IMR-90 (cell line): Measurements from ENCODE around the gene STX16. TPM values are rescaled to one million over a fixed set of nuclear protein-coding genes. Genes with fewer than 3 reads are reported as not detected.

Source experiments
- ATAC-seq: fragments of 200-7000 bp; cut with Tn5 transposase; 2 replicates; pipeline ENCODE4 v1.9.1; 2020; ENCODE audit warnings: low read depth, mild to moderate bottlenecking, moderate library complexity
- BruUV-seq: library from RNA; stranded (reverse); fragments of 400-500 nt; replicated peaks from 2 replicates; lab custom pipeline; 2021; lab: Mats Ljungman, UMichigan
- CTCF ChIA-PET: fragments of 300-600 bp; formaldehyde crosslinking; extraction: SDS; loops from one replicate; lab custom pipeline; 2021; ENCODE audit warnings: antibody characterized with exemption; lab: Yijun Ruan, JAX
- POLR2A ChIA-PET: fragments of 300-600 bp; sonication (Branson Sonifier 250); formaldehyde crosslinking; loops from one replicate; lab custom pipeline; 2022; ENCODE audit warnings: antibody characterized with exemption; ENCODE audit not compliant: unreplicated experiment; lab: Charles Lee
- DNase-seq: peaks from one replicate; pipeline ENCODE4 v3.0.0; 2013
- H2AFZ ChIP-seq: replicated peaks from 2 replicates; pipeline ENCODE3; 2013; ENCODE audit warnings: low read length, mild to moderate bottlenecking; ENCODE audit not compliant: poor library complexity
- H2AK5ac ChIP-seq: 2 replicates; pipeline ENCODE4 v1.6.1; 2013; ENCODE audit warnings: low read depth, low read length, inconsistent platforms
- H2AK9ac ChIP-seq: replicated peaks from 2 replicates; pipeline ENCODE3; 2013; ENCODE audit warnings: mild to moderate bottlenecking, low read depth, low read length, moderate library complexity; ENCODE audit not compliant: poor library complexity
- H2BK120ac ChIP-seq: 2 replicates; pipeline ENCODE4 v1.6.1; 2013; ENCODE audit warnings: low read depth, low read length, inconsistent platforms
- H2BK15ac ChIP-seq: 3 replicates; pipeline ENCODE4 v1.6.1; 2013; ENCODE audit warnings: low read depth, low read length, inconsistent platforms
- H2BK20ac ChIP-seq: 2 replicates; pipeline ENCODE4 v1.6.1; 2013; ENCODE audit warnings: low read depth, mild to moderate bottlenecking, inconsistent platforms, low read length, moderate library complexity
- H2BK5ac ChIP-seq: 2 replicates; pipeline ENCODE4 v1.6.1; 2013; ENCODE audit warnings: mild to moderate bottlenecking, low read depth, low read length, inconsistent platforms; ENCODE audit not compliant: poor library complexity, severe bottlenecking
- H3K14ac ChIP-seq: replicated peaks from 2 replicates; pipeline ENCODE4 v1.6.1; 2013; ENCODE audit warnings: low read depth, low read length, inconsistent platforms
- H3K18ac ChIP-seq: 2 replicates; pipeline ENCODE4 v1.6.1; 2013; ENCODE audit warnings: low read depth, low read length, control low read depth
- H3K23ac ChIP-seq: 2 replicates; pipeline ENCODE4 v1.6.1; 2013; ENCODE audit warnings: low read depth, low read length, inconsistent platforms
- H3K27ac ChIP-seq: 2 replicates; pipeline ENCODE4 v1.5.1; 2013; ENCODE audit warnings: mild to moderate bottlenecking, control low read depth, low read length; ENCODE audit not compliant: insufficient read depth
- H3K27me3 ChIP-seq: 2 replicates; pipeline ENCODE4 v1.6.1; 2013; ENCODE audit warnings: low read length; ENCODE audit not compliant: control insufficient read depth, insufficient read depth
- H3K36me3 ChIP-seq: 2 replicates; pipeline ENCODE4 v1.6.1; 2013; ENCODE audit warnings: low read length, mixed read lengths; ENCODE audit not compliant: control insufficient read depth, insufficient read depth
- H3K4ac ChIP-seq: 2 replicates; pipeline ENCODE4 v1.6.1; 2013; ENCODE audit warnings: low read depth, low read length, inconsistent platforms
- H3K4me1 ChIP-seq: 2 replicates; pipeline ENCODE4 v1.6.1; 2013; ENCODE audit warnings: low read length, mixed read lengths; ENCODE audit not compliant: control insufficient read depth, insufficient read depth
- H3K4me2 ChIP-seq: 2 replicates; pipeline ENCODE4 v1.6.1; 2013; ENCODE audit warnings: low read depth, mild to moderate bottlenecking, control low read depth, low read length, moderate library complexity
- H3K4me3 ChIP-seq: 2 replicates; pipeline ENCODE4 v1.5.1; 2013; ENCODE audit warnings: low read depth, mild to moderate bottlenecking, control low read depth, low read length, moderate library complexity; ENCODE audit not compliant: insufficient read depth
- H3K56ac ChIP-seq: 2 replicates; pipeline ENCODE4 v1.6.1; 2013; ENCODE audit warnings: low read length, inconsistent platforms; ENCODE audit not compliant: insufficient read depth; ENCODE audit errors: extremely low read depth
- H3K79me1 ChIP-seq, 2 experiments: 2 replicates each; pipeline ENCODE4 v1.6.1; 2013; ENCODE audit warnings: low read length in 2 of 2, inconsistent platforms in 1 of 2, low read depth in 1 of 2
- H3K9ac ChIP-seq: 2 replicates; pipeline ENCODE4 v1.6.1; 2013; ENCODE audit warnings: low read depth, low read length, control low read depth
- H3K9me1 ChIP-seq: 2 replicates; pipeline ENCODE4 v1.6.1; 2013; ENCODE audit warnings: low read length, inconsistent platforms; ENCODE audit not compliant: insufficient read depth
- H3K9me3 ChIP-seq: 2 replicates; pipeline ENCODE4 v1.6.1; 2013; ENCODE audit warnings: low read length; ENCODE audit not compliant: control insufficient read depth, insufficient read depth
- H4K20me1 ChIP-seq: 2 replicates; pipeline ENCODE4 v1.6.1; 2013; ENCODE audit warnings: low read length, inconsistent platforms; ENCODE audit not compliant: insufficient read depth
- H4K5ac ChIP-seq: 2 replicates; pipeline ENCODE4 v1.6.1; 2013; ENCODE audit warnings: mild to moderate bottlenecking, low read depth, low read length, control low read depth
- H4K8ac ChIP-seq, 2 experiments: 2 replicates each; pipeline ENCODE4 v1.6.1; 2013; ENCODE audit warnings: low read depth in 2 of 2, low read length in 2 of 2, control low read depth in 1 of 2, inconsistent platforms in 1 of 2
- H4K91ac ChIP-seq: 2 replicates; pipeline ENCODE4 v1.6.1; 2013; ENCODE audit warnings: low read depth, low read length, inconsistent platforms; ENCODE audit not compliant: insufficient read depth
- RCOR1 ChIP-seq: IDR thresholded peaks from 2 replicates; pipeline ENCODE4 v1.6.1; 2012; ENCODE audit warnings: mild to moderate bottlenecking, low read length, improper control_type of control experiment; ENCODE audit not compliant: insufficient replicate concordance
- WGBS, 2 experiments: methylation state at CpG; one replicate each; pipeline versions ENCODE4 v1.1.5 to v1.1.7; 2013; ENCODE audit warnings: missing lambda C conversion rate in 2 of 2; ENCODE audit not compliant: insufficient read length in 1 of 2; ENCODE audit errors: extremely low coverage in 2 of 2; 5-methylcytosine and 5-hydroxymethylcytosine counted together
- dilution Hi-C: fragments of 300-500 bp; cut with HindIII; formaldehyde crosslinking; loops from one replicate; pipeline ENCODE4 v1.14.3; 2018; ENCODE audit warnings: low sequenced_read_pairs; ENCODE audit not compliant: unreplicated experiment
- in situ Hi-C: fragments of 300-500 bp; cut with MboI; formaldehyde crosslinking; loops from 3 replicates; pipeline ENCODE4 v1.14.3; 2019; ENCODE audit warnings: low sequenced_read_pairs, inconsistent platforms, mixed read lengths
- intact Hi-C: fragments of 100-400 bp; cut with micrococcal nuclease; formaldehyde crosslinking; loops from 2 replicates; pipeline ENCODE4 v1.10.0; 2022
- polyA plus RNA-seq, 3 experiments: library from polyadenylated mRNA; depleted of rRNA; stranded (reverse); fragments of >200 nt; gene quantifications; 2 replicates each; pipeline ENCODE4 v1.2.3, GENCODE V29; 2012; ENCODE audit warnings: low replicate concordance in 1 of 3
- total RNA-seq: library from RNA; depleted of rRNA; stranded (reverse); fragments of >200 nt; gene quantifications from 2 replicates; pipeline ENCODE4 v1.2.3, GENCODE V29; 2012

STX16 gene
- total and polyA plus RNA-seq, 2 of the 4 experiments (the other 2 are of a cell fraction), result 26.9 to 58.2 TPM

GRCh38 chr20:58673119-58673518, 22.0 kb downstream of the STX16 start:
- Histone ChIP-seq H2BK120ac (no peak overlapping the region), H3K18ac (no peak overlapping the region), H3K4me2 (no peak overlapping the region), H2BK15ac (no peak overlapping the region), H4K8ac (no peak overlapping the region), H4K5ac (no peak overlapping the region), H2AFZ (no peak overlapping the region), H3K27ac (no peak overlapping the region), H3K9ac (no peak overlapping the region), H4K91ac (no peak overlapping the region), H2BK5ac (no peak overlapping the region), H3K27me3 (no peaks in the 10 kb centered on the region), H3K56ac (no peak overlapping the region), H3K36me3 (peaks cover 52% of the 10 kb centered on the region), H3K23ac (no peak overlapping the region), H3K9me1 (peaks cover 3% of the 10 kb centered on the region; the same call in 1 of the 2 replicates), H3K14ac (no peak overlapping the region), H2BK20ac (no peak overlapping the region), H3K4ac (no peak overlapping the region), H4K20me1 (peaks cover 4% of the 10 kb centered on the region; the same call in 1 of the 2 replicates), H3K4me3 (no peak overlapping the region), H3K4me1 (peaks cover 4% of the 10 kb centered on the region), H3K79me1 (peaks cover 15 to 40% of the 10 kb centered on the region in 2 experiments; a peak in 3 of 4 replicates), H2AK9ac (no peak overlapping the region), H3K9me3 (no peaks in the 10 kb centered on the region), H2AK5ac (no peak overlapping the region)
- 93% methylated on average over 7 of the region's 9 CpGs; no CpG with 5 or more reads in 1 of the 2 experiments for WGBS, 2 experiments
- DNase-seq (no peak), ATAC-seq (no peak)
- intact Hi-C loops, result no loop called here
- POLR2A ChIA-PET, result no interaction called here
- BruUV-seq, result no TSS peak
- TF ChIP-seq RCOR1, result no peak
- in situ Hi-C loops, result no loop called here
- CTCF ChIA-PET, result interaction anchor here (1.2 kb wide), 1 partner anchor 17 kb away, joined by 4 read pairs; no protein-coding TSS in a partner anchor
- dilution Hi-C loops, result loop anchor here (25.0 kb wide), 1 partner anchor 436 kb away; the partner anchor contains the start of gene ANKRD60
